Measurements from ENCODE around the gene SEL1L2.

Gene SEL1L2

DNA sequence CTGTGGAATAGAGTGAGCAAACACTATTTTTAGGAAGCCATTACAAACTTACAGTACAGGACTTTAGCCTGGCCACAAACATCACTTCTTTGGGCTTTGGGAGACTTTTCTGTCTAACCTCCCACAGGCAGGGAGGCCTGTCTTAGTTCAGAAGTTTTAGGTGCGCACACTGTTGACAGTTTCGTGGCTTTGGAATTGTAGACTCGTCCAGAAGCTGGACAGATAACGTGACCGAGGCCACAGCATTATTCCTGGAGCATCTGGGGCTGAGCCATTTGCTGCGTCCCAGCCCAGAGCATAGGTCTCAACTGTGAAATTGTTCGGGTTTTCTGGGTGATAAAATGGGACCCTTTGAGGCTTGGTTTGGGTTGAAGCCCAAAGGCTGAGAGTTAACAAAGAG is 151.8 kb downstream of the SEL1L2 start:
- TF ChIP-seq ZNF571 (tag by site-specific recombination; IDR thresholded peaks at IDR 0.05) (no peak), FEZF1 (tag by site-specific recombination; IDR thresholded peaks at IDR 0.05) (no peak), ZNF701 (tag by site-specific recombination; IDR thresholded peaks at IDR 0.05) (no peak), ZNF19 (tag by site-specific recombination; IDR thresholded peaks at IDR 0.05; ENCODE audit: low read depth) (no peak), ZNF449 (tag by site-specific recombination; IDR thresholded peaks at IDR 0.05) (no peak), ZNF791 (tag by site-specific recombination; IDR thresholded peaks at IDR 0.05) (no peak), ZNF596 (tag by site-specific recombination; IDR thresholded peaks at IDR 0.05) (no peak), KLF9 (tag by site-specific recombination; IDR thresholded peaks at IDR 0.05; ENCODE audit: low read depth) (no peak), ZNF558 (tag by site-specific recombination; IDR thresholded peaks at IDR 0.05) (no peak), RBAK (tag by site-specific recombination; IDR thresholded peaks at IDR 0.05) (no peak), ZNF274 (IDR thresholded peaks at IDR 0.05; ENCODE audit: low read length) (no peak), ZNF274 (tag by site-specific recombination; IDR thresholded peaks at IDR 0.05; ENCODE audit: borderline replicate concordance) (no peak), ZNF629 (tag by site-specific recombination; IDR thresholded peaks at IDR 0.05) (no peak), ZBTB8A (tag by site-specific recombination; IDR thresholded peaks at IDR 0.05) (no peak), ZNF514 (tag by site-specific recombination; IDR thresholded peaks at IDR 0.05) (no peak), ZNF335 (tag by site-specific recombination; conservative IDR thresholded peaks at IDR 0.05) (no peak), ZNF132 (tag by site-specific recombination; IDR thresholded peaks at IDR 0.05; ENCODE audit: borderline replicate concordance) (no peak)
- TF ChIP-seq, protein P1, sequence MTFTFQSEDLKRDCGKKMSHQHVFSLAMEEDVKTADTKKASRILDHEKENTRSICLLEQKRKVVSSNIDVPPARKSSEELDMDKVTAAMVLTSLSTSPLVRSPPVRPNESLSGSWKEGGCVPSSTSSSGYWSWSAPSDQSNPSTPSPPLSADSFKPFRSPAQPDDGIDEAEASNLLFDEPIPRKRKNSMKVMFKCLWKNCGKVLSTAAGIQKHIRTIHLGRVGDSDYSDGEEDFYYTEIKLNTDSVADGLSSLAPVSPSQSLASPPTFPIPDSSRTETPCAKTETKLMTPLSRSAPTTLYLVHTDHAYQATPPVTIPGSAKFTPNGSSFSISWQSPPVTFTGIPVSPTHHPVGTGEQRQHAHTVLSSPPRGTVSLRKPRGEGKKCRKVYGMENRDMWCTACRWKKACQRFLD (tag by site-specific recombination; IDR thresholded peaks at IDR 0.05): no peak
- TF ChIP-seq, protein P2, sequence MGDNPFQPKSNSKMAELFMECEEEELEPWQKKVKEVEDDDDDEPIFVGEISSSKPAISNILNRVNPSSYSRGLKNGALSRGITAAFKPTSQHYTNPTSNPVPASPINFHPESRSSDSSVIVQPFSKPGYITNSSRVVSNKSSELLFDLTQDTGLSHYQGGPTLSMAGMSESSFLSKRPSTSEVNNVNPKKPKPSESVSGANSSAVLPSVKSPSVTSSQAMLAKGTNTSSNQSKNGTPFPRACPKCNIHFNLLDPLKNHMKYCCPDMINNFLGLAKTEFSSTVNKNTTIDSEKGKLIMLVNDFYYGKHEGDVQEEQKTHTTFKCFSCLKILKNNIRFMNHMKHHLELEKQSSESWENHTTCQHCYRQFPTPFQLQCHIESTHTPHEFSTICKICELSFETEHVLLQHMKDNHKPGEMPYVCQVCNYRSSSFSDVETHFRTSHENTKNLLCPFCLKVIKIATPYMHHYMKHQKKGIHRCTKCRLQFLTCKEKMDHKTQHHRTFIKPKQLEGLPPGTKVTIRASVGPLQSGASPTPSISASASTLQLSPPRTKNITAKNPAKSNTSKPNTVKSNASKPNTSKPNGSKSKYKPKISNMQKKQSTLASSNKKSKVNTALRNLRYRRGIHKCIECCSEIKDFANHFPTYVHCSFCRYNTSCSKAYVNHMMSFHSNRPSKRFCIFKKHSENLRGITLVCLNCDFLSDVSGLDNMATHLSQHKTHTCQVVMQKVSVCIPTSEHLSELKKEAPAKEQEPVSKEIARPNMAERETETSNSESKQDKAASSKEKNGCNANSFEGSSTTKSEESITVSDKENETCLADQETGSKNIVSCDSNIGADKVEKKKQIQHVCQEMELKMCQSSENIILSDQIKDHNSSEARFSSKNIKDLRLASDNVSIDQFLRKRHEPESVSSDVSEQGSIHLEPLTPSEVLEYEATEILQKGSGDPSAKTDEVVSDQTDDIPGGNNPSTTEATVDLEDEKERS (tag by site-specific recombination; IDR thresholded peaks at IDR 0.05): no peak
- no peaks in the 10 kb centered on the region for H3K4me1 ChIP-seq (ENCODE audit: control insufficient read depth, insufficient read depth, low read length)
- H3K27ac ChIP-seq (ENCODE audit: extremely low read depth, low read depth, low read length): no peak overlapping the region
- no peaks in the 10 kb centered on the region for H3K36me3 ChIP-seq (ENCODE audit: control insufficient read depth in 2 of 2, insufficient read depth in 1 of 2, low read length in 2 of 2)
- H3K9me3 ChIP-seq (ENCODE audit: control insufficient read depth, insufficient read depth, low read depth, low read length): no peaks in the 10 kb centered on the region
- H3K4me3 ChIP-seq (ENCODE audit: low read depth, low read length): no peak overlapping the region
- ChIA-PET CTCF (no interaction called here), POLR2A (no interaction called here)

- Histone ChIP-seq H3K4me1 (ENCODE audit: control insufficient read depth, insufficient read depth, low read length) (no peaks in the 10 kb centered on the region), H3K27ac (ENCODE audit: extremely low read depth, low read depth, low read length) (no peak overlapping the region), H3K36me3 (ENCODE audit: control insufficient read depth in 2 of 2, insufficient read depth in 1 of 2, low read length in 2 of 2) (no peaks in the 10 kb centered on the region), H3K9me3 (ENCODE audit: control insufficient read depth, insufficient read depth, low read depth, low read length) (no peaks in the 10 kb centered on the region), H3K4me3 (ENCODE audit: low read depth, low read length) (no peak overlapping the region)
- ChIA-PET POLR2A (no interaction called here), CTCF (no interaction called here)
- TF ChIP-seq PRDM6 (tag by site-specific recombination; IDR thresholded peaks at IDR 0.05) (no peak), ZNF112 (tag by site-specific recombination; IDR thresholded peaks at IDR 0.05) (no peak), ZNF121 (tag by site-specific recombination; IDR thresholded peaks at IDR 0.05) (no peak)
- TF ChIP-seq, protein P3, sequence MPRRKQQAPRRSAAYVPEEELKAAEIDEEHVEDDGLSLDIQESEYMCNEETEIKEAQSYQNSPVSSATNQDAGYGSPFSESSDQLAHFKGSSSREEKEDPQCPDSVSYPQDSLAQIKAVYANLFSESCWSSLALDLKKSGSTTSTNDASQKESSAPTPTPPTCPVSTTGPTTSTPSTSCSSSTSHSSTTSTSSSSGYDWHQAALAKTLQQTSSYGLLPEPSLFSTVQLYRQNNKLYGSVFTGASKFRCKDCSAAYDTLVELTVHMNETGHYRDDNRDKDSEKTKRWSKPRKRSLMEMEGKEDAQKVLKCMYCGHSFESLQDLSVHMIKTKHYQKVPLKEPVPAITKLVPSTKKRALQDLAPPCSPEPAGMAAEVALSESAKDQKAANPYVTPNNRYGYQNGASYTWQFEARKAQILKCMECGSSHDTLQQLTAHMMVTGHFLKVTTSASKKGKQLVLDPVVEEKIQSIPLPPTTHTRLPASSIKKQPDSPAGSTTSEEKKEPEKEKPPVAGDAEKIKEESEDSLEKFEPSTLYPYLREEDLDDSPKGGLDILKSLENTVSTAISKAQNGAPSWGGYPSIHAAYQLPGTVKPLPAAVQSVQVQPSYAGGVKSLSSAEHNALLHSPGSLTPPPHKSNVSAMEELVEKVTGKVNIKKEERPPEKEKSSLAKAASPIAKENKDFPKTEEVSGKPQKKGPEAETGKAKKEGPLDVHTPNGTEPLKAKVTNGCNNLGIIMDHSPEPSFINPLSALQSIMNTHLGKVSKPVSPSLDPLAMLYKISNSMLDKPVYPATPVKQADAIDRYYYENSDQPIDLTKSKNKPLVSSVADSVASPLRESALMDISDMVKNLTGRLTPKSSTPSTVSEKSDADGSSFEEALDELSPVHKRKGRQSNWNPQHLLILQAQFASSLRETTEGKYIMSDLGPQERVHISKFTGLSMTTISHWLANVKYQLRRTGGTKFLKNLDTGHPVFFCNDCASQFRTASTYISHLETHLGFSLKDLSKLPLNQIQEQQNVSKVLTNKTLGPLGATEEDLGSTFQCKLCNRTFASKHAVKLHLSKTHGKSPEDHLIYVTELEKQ (tag by site-specific recombination; IDR thresholded peaks at IDR 0.05; ENCODE audit: borderline replicate concordance): no peak
- TF ChIP-seq, protein P4, sequence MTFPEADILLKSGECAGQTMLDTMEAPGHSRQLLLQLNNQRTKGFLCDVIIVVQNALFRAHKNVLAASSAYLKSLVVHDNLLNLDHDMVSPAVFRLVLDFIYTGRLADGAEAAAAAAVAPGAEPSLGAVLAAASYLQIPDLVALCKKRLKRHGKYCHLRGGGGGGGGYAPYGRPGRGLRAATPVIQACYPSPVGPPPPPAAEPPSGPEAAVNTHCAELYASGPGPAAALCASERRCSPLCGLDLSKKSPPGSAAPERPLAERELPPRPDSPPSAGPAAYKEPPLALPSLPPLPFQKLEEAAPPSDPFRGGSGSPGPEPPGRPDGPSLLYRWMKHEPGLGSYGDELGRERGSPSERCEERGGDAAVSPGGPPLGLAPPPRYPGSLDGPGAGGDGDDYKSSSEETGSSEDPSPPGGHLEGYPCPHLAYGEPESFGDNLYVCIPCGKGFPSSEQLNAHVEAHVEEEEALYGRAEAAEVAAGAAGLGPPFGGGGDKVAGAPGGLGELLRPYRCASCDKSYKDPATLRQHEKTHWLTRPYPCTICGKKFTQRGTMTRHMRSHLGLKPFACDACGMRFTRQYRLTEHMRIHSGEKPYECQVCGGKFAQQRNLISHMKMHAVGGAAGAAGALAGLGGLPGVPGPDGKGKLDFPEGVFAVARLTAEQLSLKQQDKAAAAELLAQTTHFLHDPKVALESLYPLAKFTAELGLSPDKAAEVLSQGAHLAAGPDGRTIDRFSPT (tag by site-specific recombination; IDR thresholded peaks at IDR 0.05): no peak
Measured at GRCh38 chr20:13831476-13831875, 158.9 kb downstream of the SEL1L2 start.
